ENCODE results near the gene CARD19. TPM values are rescaled to one million over a fixed set of nuclear protein-coding genes. Genes with fewer than 3 reads are reported as not detected.

The CARD19 gene
- total RNA-seq, 1 experiment from 2014 or later, result 54.5 TPM

- Histone ChIP-seq H3K27ac (ENCODE audit: low read depth, low read length) (no peak overlapping the region; the same call in 1 of the 2 replicates), H3K9me2 (ENCODE audit: insufficient read depth) (no peaks in the 10 kb centered on the region), H3K36me3 (ENCODE audit: control insufficient read depth in 1 of 2, insufficient read depth in 2 of 2, low read length in 2 of 2) (no peaks in the 10 kb centered on the region), H3K79me2 (ENCODE audit: insufficient read depth, low read length) (no peaks in the 10 kb centered on the region), H3K9me3 (ENCODE audit: control insufficient read depth in 1 of 2, insufficient read depth in 1 of 2, low read depth in 1 of 2, low read length in 2 of 2) (no peaks in the 10 kb centered on the region), H3K4me1 (ENCODE audit: control insufficient read depth in 1 of 2, insufficient read depth in 2 of 2, low read length in 2 of 2) (peaks cover 0 to 8% of the 10 kb centered on the region in 2 experiments; a peak in 1 of 4 replicates), H4K20me1 (ENCODE audit: insufficient read depth) (no peaks in the 10 kb centered on the region), H3K27me3 (ENCODE audit: insufficient read depth, low read length) (no peaks in the 10 kb centered on the region), H3K9ac (ENCODE audit: low read length) (no peak overlapping the region), H2AFZ (ENCODE audit: low read depth, low read length, poor library complexity, severe bottlenecking) (no peak overlapping the region), H3K4me3 (replicated peaks in 1 of 2; ENCODE audit: low read depth in 1 of 2, low read length in 2 of 2) (no peak overlapping the region), H3K4me2 (ENCODE audit: low read length) (no peak overlapping the region)
- ChIA-PET POLR2A (no interaction called here), CTCF (no interaction called here), RAD21 (ENCODE audit: low non-redundant PET in 1 of 2, low total read pairs in 2 of 2, uncharacterized antibody in 2 of 2, unreplicated experiment in 2 of 2) (no interaction called here)
- BruUV-seq (replicated peaks), result no TSS peak
- intact Hi-C loops (cut with micrococcal nuclease), result no loop called here
- no peak for ATAC-seq
- no peak for DNase-seq (ENCODE audit: low read depth, low spot score)
- TF ChIP-seq MAX (IDR thresholded peaks at IDR 0.05) (no peak), ELF1 (IDR thresholded peaks at IDR 0.05; ENCODE audit: borderline replicate concordance, low read depth) (no peak), ZNF274 (IDR thresholded peaks at IDR 0.05; ENCODE audit: low read depth, low read length) (no peak)
Observed at GRCh38 chr9:93072383-93072795, 23.6 kb upstream of the CARD19 start.

- Histone ChIP-seq H3K36me3 (ENCODE audit: control insufficient read depth in 1 of 2, insufficient read depth in 2 of 2, low read length in 2 of 2) (no peaks in the 10 kb centered on the region), H2AFZ (ENCODE audit: low read depth, low read length, poor library complexity, severe bottlenecking) (no peak overlapping the region), H3K9me2 (ENCODE audit: insufficient read depth) (no peaks in the 10 kb centered on the region), H4K20me1 (ENCODE audit: insufficient read depth) (no peaks in the 10 kb centered on the region), H3K9ac (ENCODE audit: low read length) (no peak overlapping the region), H3K79me2 (ENCODE audit: insufficient read depth, low read length) (no peaks in the 10 kb centered on the region), H3K4me1 (ENCODE audit: control insufficient read depth in 1 of 2, insufficient read depth in 2 of 2, low read length in 2 of 2) (peaks cover 0 to 6% of the 10 kb centered on the region in 2 experiments; a peak in 1 of 4 replicates), H3K27ac (ENCODE audit: low read depth, low read length) (no peak overlapping the region), H3K4me3 (replicated peaks in 1 of 2; ENCODE audit: low read depth in 1 of 2, low read length in 2 of 2) (no peak overlapping the region), H3K27me3 (ENCODE audit: insufficient read depth, low read length) (no peaks in the 10 kb centered on the region), H3K9me3 (ENCODE audit: control insufficient read depth in 1 of 2, insufficient read depth in 1 of 2, low read depth in 1 of 2, low read length in 2 of 2) (no peaks in the 10 kb centered on the region), H3K4me2 (ENCODE audit: low read length) (no peak overlapping the region)
- DNase-seq (ENCODE audit: low read depth, low spot score) (no peak), ATAC-seq (no peak)
- POLR2A ChIA-PET, result no interaction called here
- intact Hi-C loops (cut with micrococcal nuclease), result no loop called here
- no TSS peak for BruUV-seq (replicated peaks)
- RAD21 ChIA-PET (ENCODE audit: low non-redundant PET in 1 of 2, low total read pairs in 2 of 2, uncharacterized antibody in 2 of 2, unreplicated experiment in 2 of 2), result no interaction called here
- CTCF ChIA-PET, result no interaction called here
- TF ChIP-seq YY1 (IDR thresholded peaks at IDR 0.05; ENCODE audit: extremely low read depth, insufficient replicate concordance, low read depth, low read length) (no peak), POLR2AphosphoS5 (IDR thresholded peaks at IDR 0.05; ENCODE audit: low read depth, low read length) (no peak), REST (IDR thresholded peaks at IDR 0.05; ENCODE audit: low read depth) (no peak), MAX (IDR thresholded peaks at IDR 0.05) (no peak), CEBPB (IDR thresholded peaks at IDR 0.05; ENCODE audit: low read depth) (no peak), EGR1 (IDR thresholded peaks at IDR 0.05; ENCODE audit: low read depth) (no peak), JUND (IDR thresholded peaks at IDR 0.05) (no peak), EZH2phosphoT487 (IDR thresholded peaks at IDR 0.05; ENCODE audit: borderline replicate concordance) (no peak), ELF1 (IDR thresholded peaks at IDR 0.05; ENCODE audit: borderline replicate concordance, low read depth) (no peak), SRF (IDR thresholded peaks at IDR 0.05; ENCODE audit: low read depth) (no peak), POLR2A (IDR thresholded peaks at IDR 0.05; ENCODE audit: borderline replicate concordance, extremely low read depth, insufficient read depth, insufficient read length) (no peak), RAD21 (IDR thresholded peaks at IDR 0.05; ENCODE audit: low read depth) (no peak), CBX3 (IDR thresholded peaks at IDR 0.05; ENCODE audit: low read depth) (no peak), ATF3 (IDR thresholded peaks at IDR 0.05) (no peak)
Observed at GRCh38 chr9:93076101-93076791, 19.8 kb upstream of the CARD19 start.
